D721Med (cell line): ENCODE measurements around the gene ZNF804B.

Experiments
- DNase-seq: peaks from one replicate; pipeline ENCODE4 v3.0.0; 2011; ENCODE audit warnings: low spot score; ENCODE audit not compliant: insufficient read length
- FAIRE-seq: peaks from 2 replicates; lab custom pipeline; 2011; peaks lifted over from hg19 to GRCh38; lab: Jason Lieb, UNC
- CTCF ChIP-seq: IDR thresholded peaks from 2 replicates; pipeline ENCODE4 v1.5.1; 2012; ENCODE audit warnings: mild to moderate bottlenecking, control low read depth; ENCODE audit not compliant: insufficient read depth; ENCODE audit errors: missing control alignments

Gene ZNF804B

DNA sequence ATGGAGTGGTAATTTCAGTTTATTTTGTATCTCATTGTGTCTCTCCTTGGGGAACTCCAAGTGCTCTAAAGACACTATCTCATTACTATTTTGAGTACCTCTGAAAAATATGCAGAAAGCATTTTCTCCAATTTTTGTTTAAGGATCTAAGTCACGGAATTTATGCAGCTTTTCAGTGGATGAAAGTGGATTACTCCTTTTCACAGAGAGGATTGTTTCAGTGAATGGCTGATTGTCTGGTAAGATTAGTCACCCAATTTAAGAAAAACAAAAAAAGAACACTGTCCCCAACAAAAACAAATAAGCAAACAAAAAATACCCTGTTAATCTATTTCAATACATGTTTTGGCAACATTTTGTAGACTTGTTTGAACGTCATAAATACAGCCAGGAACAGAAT, 374.3 kb downstream of the ZNF804B start:
- no peak for DNase-seq
- TF ChIP-seq CTCF: no peak
- no peak for FAIRE-seq

GRCh38 chr7:89145801-89146200, 386.3 kb downstream of the ZNF804B start:
- no peak for FAIRE-seq
- no peak for DNase-seq
- TF ChIP-seq CTCF: no peak

GRCh38 chr7:89160107-89160506, 400.6 kb downstream of the ZNF804B start:
- DNase-seq (no peak), FAIRE-seq (no peak)
- no peak for TF ChIP-seq CTCF

DNA sequence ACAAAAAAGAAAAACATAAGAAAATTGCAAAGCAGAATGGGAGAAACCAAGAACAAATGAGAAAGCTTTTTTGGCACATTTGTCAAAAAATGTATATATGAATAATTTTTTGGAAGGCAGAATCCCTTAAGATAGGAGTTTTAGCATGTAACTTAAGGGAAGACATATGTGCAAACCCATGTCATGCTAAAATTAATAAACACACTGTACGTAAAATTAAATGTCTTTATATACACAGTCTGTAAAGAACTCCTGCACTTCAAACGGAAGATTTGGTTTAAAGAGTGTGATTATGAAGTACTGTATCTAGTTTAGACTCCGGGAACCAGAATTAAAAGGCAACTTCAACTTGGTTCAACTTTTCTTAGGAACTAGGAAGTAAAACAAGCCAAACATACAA, 405.9 kb downstream of the ZNF804B start:
- DNase-seq (no peak), FAIRE-seq (no peak)
- TF ChIP-seq CTCF: no peak

DNA sequence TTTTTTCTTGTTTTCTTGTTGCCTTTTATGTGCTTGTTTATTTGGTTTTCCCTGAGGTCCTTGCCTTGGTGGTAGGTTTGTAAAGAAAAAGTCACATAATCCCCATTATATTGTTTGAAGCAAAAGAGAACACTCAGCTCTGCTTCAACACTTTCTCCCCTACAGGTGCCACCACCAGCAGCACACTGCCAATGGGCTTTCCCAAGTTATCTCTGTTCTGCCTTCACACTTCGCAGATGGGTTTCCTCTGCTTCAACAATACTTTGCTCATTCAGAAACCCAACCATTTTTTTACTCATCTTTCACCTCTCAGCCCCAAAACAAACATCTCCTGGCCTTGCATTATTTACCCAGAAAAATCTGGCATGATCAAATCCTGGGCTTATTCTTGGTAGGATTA, 411.1 kb downstream of the ZNF804B start:
- FAIRE-seq: no peak
- no peak for DNase-seq
- no peak for TF ChIP-seq CTCF

- DNase-seq (no peak), FAIRE-seq (no peak)
- TF ChIP-seq CTCF: no peak
Measured at GRCh38 chr7:89182116-89182515, 422.6 kb downstream of the ZNF804B start.

GRCh38 chr7:89183712-89184111, 424.2 kb downstream of the ZNF804B start:
- FAIRE-seq (no peak), DNase-seq (no peak)
- no peak for TF ChIP-seq CTCF
